ENCODE results near the gene STK24.

DNA sequence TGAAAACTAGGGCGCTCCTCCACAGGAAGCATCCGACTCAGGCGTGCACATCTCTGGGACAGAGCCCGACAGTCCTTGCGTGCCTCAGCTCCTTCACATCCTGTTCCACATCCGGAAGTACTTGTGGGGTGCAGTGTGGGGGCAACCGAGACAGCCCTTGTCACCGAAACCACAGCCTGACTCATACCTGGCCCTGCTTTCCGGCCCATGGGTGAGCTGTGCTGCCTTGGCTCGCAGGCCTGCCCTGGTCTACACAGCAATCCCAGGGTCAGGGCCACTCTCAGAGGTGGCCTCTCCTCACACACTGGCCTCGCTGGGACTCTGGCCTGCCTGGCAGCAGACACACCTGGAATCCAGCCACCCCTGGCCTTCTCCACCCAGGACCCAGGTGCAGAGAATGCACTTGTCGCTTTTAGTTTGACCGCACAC is 100.4 kb downstream of the STK24 start:
- TF ChIP-seq SUPT20H (IDR thresholded peaks at IDR 0.05; ENCODE audit: borderline replicate concordance, control insufficient read depth, low read depth, low read length), result no peak
- TF ChIP-seq NFYB (IDR thresholded peaks at IDR 0.05; ENCODE audit: insufficient read depth, low read depth, low read length), result no peak
- TF ChIP-seq SMAD1 (IDR thresholded peaks at IDR 0.05; ENCODE audit: low read depth, partially characterized antibody), result no peak
- peak; percentile 95 for TF ChIP-seq JUND (IDR thresholded peaks at IDR 0.05; ENCODE audit: low read depth, low read length)
- peak; percentile 70 for TF ChIP-seq POLR2A (IDR thresholded peaks at IDR 0.05; ENCODE audit: low read depth, low read length)
- TF ChIP-seq NRF1 (conservative IDR thresholded peaks at IDR 0.05; ENCODE audit: low read depth, low read length), result no peak
- peak; percentile 45 for TF ChIP-seq E2F8 (IDR thresholded peaks at IDR 0.05; ENCODE audit: low read depth, partially characterized antibody)
- TF ChIP-seq MYC (IDR thresholded peaks at IDR 0.05; ENCODE audit: insufficient read depth, insufficient read length, insufficient replicate concordance, low read length, severe bottlenecking), result no peak
- TF ChIP-seq BACH1 (IDR thresholded peaks at IDR 0.05; ENCODE audit: borderline replicate concordance), result peak; percentile 90
- no peak for TF ChIP-seq CTCF (IDR thresholded peaks at IDR 0.05 in 2 of 3, conservative IDR thresholded peaks at IDR 0.05 in 1 of 3; ENCODE audit: control insufficient read depth in 2 of 3, extremely low read depth in 1 of 3, insufficient read depth in 1 of 3, low read depth in 3 of 3, low read length in 3 of 3)
- 0 out of 2 replicates have a peak, but pooled peaks have one; percentile 29 for TF ChIP-seq SIN3A (IDR thresholded peaks at IDR 0.05; ENCODE audit: low read depth, low read length)
- no peak for TF ChIP-seq EZH2 (IDR thresholded peaks at IDR 0.05; ENCODE audit: borderline replicate concordance, control insufficient read depth, low read depth, low read length)
